GM12878 (cell line): ENCODE results near the gene SNCG. TPM values are rescaled to one million over a fixed set of nuclear protein-coding genes. Genes with fewer than 3 reads are reported as not detected.

Experiments
- ATAC-seq: fragments of 200-7000 bp; cut with Tn5 transposase; 3 replicates; pipeline ENCODE4 v1.9.1; 2020; ENCODE audit warnings: mild to moderate bottlenecking, moderate library complexity
- BruUV-seq: library from RNA; stranded (reverse); fragments of 400-500 nt; replicated peaks from 2 replicates; lab custom pipeline; 2021; lab: Mats Ljungman, UMichigan
- CTCF ChIA-PET: fragments of 300-600 bp; sonication (Branson Sonifier 250); formaldehyde crosslinking; extraction: SDS; loops from one replicate; lab custom pipeline; 2021; ENCODE audit warnings: inconsistent platforms; lab: Yijun Ruan, JAX
- POLR2A ChIA-PET: fragments of 350-600 bp; formaldehyde crosslinking; extraction: SDS; loops from one replicate; lab custom pipeline; 2021; ENCODE audit warnings: inconsistent platforms; lab: Charles Lee
- RAD21 ChIA-PET: fragments of 300-600 bp; sonication (Branson Sonifier 250); formaldehyde crosslinking; loops from one replicate; lab custom pipeline; 2023; ENCODE audit warnings: antibody characterized with exemption; ENCODE audit not compliant: unreplicated experiment; lab: Charles Lee
- SMC1A ChIA-PET: fragments of 300-600 bp; sonication (Branson Sonifier 250); formaldehyde crosslinking; loops from one replicate; lab custom pipeline; 2023; ENCODE audit not compliant: unreplicated experiment, uncharacterized antibody; lab: Charles Lee
- DNase-seq: peaks from one replicate; pipeline ENCODE4 v3.0.0-alpha.2; 2011; ENCODE audit warnings: low read depth, low spot score
- FAIRE-seq: peaks from 3 replicates; lab custom pipeline; 2011; peaks lifted over from hg19 to GRCh38; lab: Jason Lieb, UNC
- H2AFZ ChIP-seq: 2 replicates; pipeline ENCODE4 v1.6.0; 2011; ENCODE audit warnings: low read depth, low read length, control low read depth; ENCODE audit not compliant: control insufficient read depth
- H3K27ac ChIP-seq: 2 replicates; pipeline ENCODE4 v1.5.1; 2011; ENCODE audit warnings: control low read depth; ENCODE audit not compliant: control insufficient read depth, insufficient read depth
- H3K27me3 ChIP-seq, 2 experiments: replicated peaks in 1 of 2; 2 replicates each; pipeline versions ENCODE4 v1.6.0 to v1.6.1; 2011; ENCODE audit warnings: low read length in 1 of 2; ENCODE audit not compliant: control insufficient read depth in 2 of 2, insufficient read depth in 2 of 2
- H3K36me3 ChIP-seq, 2 experiments: 2 replicates each; pipeline ENCODE4 v1.5.1; 2011; ENCODE audit warnings: low read length in 1 of 2; ENCODE audit not compliant: control insufficient read depth in 2 of 2, insufficient read depth in 2 of 2
- H3K4me1 ChIP-seq: 2 replicates; pipeline ENCODE4 v1.6.1; 2011; ENCODE audit warnings: mild to moderate bottlenecking, low read length, moderate library complexity, mixed read lengths; ENCODE audit not compliant: control insufficient read depth, insufficient read depth
- H3K4me2 ChIP-seq: 2 replicates; pipeline ENCODE4 v1.6.0; 2011; ENCODE audit warnings: control low read depth; ENCODE audit not compliant: control insufficient read depth, insufficient read depth
- H3K4me3 ChIP-seq: fragments of 200-600 bp; sonication (generic); 2 replicates; pipeline ENCODE4 v1.5.1; 2016
- H3K79me2 ChIP-seq: 2 replicates; pipeline ENCODE4 v1.6.0; 2011; ENCODE audit warnings: low read length; ENCODE audit not compliant: control insufficient read depth, insufficient read depth
- H3K9ac ChIP-seq: 2 replicates; pipeline ENCODE4 v1.8.0; 2011; ENCODE audit warnings: low read length, control low read depth, mixed read lengths; ENCODE audit not compliant: control insufficient read depth, insufficient read depth
- H3K9me3 ChIP-seq: replicated peaks from 3 replicates; pipeline ENCODE4 v1.5.1; 2011; ENCODE audit warnings: mild to moderate bottlenecking, low read length; ENCODE audit not compliant: control insufficient read depth, insufficient read depth
- H4K20me1 ChIP-seq: 2 replicates; pipeline ENCODE4 v1.6.0; 2011; ENCODE audit not compliant: control insufficient read depth, insufficient read depth
- BHLHE40 ChIP-seq, 2 experiments: fragments of 450-650 bp in 1 of 2; IDR thresholded peaks; 2 replicates each; pipeline ENCODE4 v1.6.1; 2011 to 2017; ENCODE audit warnings: low read depth in 2 of 2, borderline replicate concordance in 1 of 2, improper control_type of control experiment in 1 of 2, low read length in 1 of 2, mild to moderate bottlenecking in 1 of 2
- ZNF592 ChIP-seq: fragments of 450-650 bp; IDR thresholded peaks from 2 replicates; pipeline ENCODE4 v1.6.1; 2017; ENCODE audit warnings: mild to moderate bottlenecking, moderate library complexity
- WGBS: methylation state at CpG from one replicate; pipeline ENCODE4 v1.1.6; 2016; ENCODE audit warnings: low lambda C conversion rate; ENCODE audit not compliant: insufficient replicate concordance, insufficient coverage; ENCODE audit errors: missing lambda C conversion rate; 5-methylcytosine and 5-hydroxymethylcytosine counted together
- in situ Hi-C: fragments of 300-500 bp; cut with MboI; formaldehyde crosslinking; loops from 9 replicates; pipeline ENCODE4 v1.14.3; 2018; ENCODE audit warnings: mixed read lengths
- intact Hi-C: fragments of 100-400 bp; cut with micrococcal nuclease; formaldehyde crosslinking; loops from one replicate; pipeline ENCODE4 v1.14.2; 2022; ENCODE audit not compliant: unreplicated experiment
- polyA plus RNA-seq, 11 experiments: library from polyadenylated mRNA; depleted of rRNA in 4 of 11; unstranded in 6 of 11; stranded (reverse) in 5 of 11; fragments of >200 nt; fragmentation: Nextera tagmentation in 4 of 11; fragmentation: Illumina TruSeq in 1 of 11; extraction: Ambion mirVana in 4 of 11; extraction: Trizol in 1 of 11; gene quantifications; 1 replicate in 1 of 11; 2 replicates in 10 of 11; pipeline versions ENCODE4 v1.2.1 to v1.2.3, GENCODE V29; 2011 to 2016; ENCODE audit warnings: inconsistent platforms in 2 of 11, missing spikeins in 2 of 11, low read depth in 1 of 11
- total RNA-seq, 4 experiments: library from RNA; depleted of rRNA in 3 of 4; stranded (reverse); fragments of >200 nt in 3 of 4; fragmentation: Illumina TruSeq in 1 of 4; extraction: Trizol in 1 of 4; gene quantifications; 2 replicates each; pipeline versions ENCODE4 v1.2.1 to v1.2.3, GENCODE V29; 2013 to 2021

The SNCG gene
- total and polyA plus RNA-seq, 10 of the 15 experiments (the other 5 are each of a cell fraction or from before 2014, with no cell fraction given): 0.22 to 1.3 (median 0.42) TPM; not detected in 6

- Histone ChIP-seq H3K79me2 (no peaks in the 10 kb centered on the region), H3K27me3 (no peaks in the 10 kb centered on the region), H3K36me3 (no peaks in the 10 kb centered on the region), H3K9ac (no peak overlapping the region), H3K4me3 (no peak overlapping the region), H2AFZ (no peak overlapping the region), H3K9me3 (no peaks in the 10 kb centered on the region; the same call in 2 of the 3 replicates), H3K4me1 (no peaks in the 10 kb centered on the region), H3K4me2 (no peak overlapping the region), H3K27ac (no peak overlapping the region), H4K20me1 (no peaks in the 10 kb centered on the region)
- no peak for FAIRE-seq
- RAD21 ChIA-PET: no interaction called here
- DNase-seq: no peak
- BruUV-seq: no TSS peak
- in situ Hi-C loops: no loop called here
- intact Hi-C loops: no loop called here
- SMC1A ChIA-PET: no interaction called here
- CTCF ChIA-PET: interaction anchor here (1.4 to 2.0 kb wide), 2 partner anchors 11 to 16 kb away, joined by 4 to 9 read pairs; no protein-coding TSS in a partner anchor
- TF ChIP-seq ZNF592 (no peak), BHLHE40 (IDR thresholded peaks at IDR 0.05; ENCODE audit: borderline replicate concordance in 1 of 2, low read depth in 2 of 2, low read length in 1 of 2) (no peak)
- 0% methylated on average over 1 of the region's 1 CpG for WGBS
- ATAC-seq: no peak
- POLR2A ChIA-PET: no interaction called here
Observed at GRCh38 chr10:86950349-86950748, 8.1 kb upstream of the SNCG start.
